HepG2 (cell line): ENCODE data around the gene SERPINB1. TPM values are rescaled to one million over a fixed set of nuclear protein-coding genes. Genes with fewer than 3 reads are reported as not detected.
A peak's percentile ranks its signal among the peaks of the same experiment; 100 is the strongest.

Source experiments
- ARHGAP35 ChIP-seq: sonication (generic); formaldehyde crosslinking; IDR thresholded peaks from 2 replicates; pipeline ENCODE4 v1.9.0; 2022; ENCODE audit warnings: mild to moderate bottlenecking, inconsistent platforms, moderate library complexity, missing genetic modification reagents, borderline replicate concordance
- FOSL2 ChIP-seq: sonication (generic); formaldehyde crosslinking; IDR thresholded peaks from 2 replicates; pipeline ENCODE4 v1.4.0; 2020; ENCODE audit warnings: missing genetic modification reagents
- HNRNPUL1 ChIP-seq: fragments of 200-400 bp; formaldehyde crosslinking; IDR thresholded peaks from 2 replicates; pipeline ENCODE4 v1.6.1; 2017; ENCODE audit warnings: low read depth, mild to moderate bottlenecking, low read length, moderate library complexity
- NR3C1 ChIP-seq: sonication (generic); formaldehyde crosslinking; IDR thresholded peaks from 2 replicates; pipeline ENCODE4 v1.4.0; 2020; ENCODE audit warnings: missing genetic modification reagents
- PCBP1 ChIP-seq: fragments of 200-400 bp; formaldehyde crosslinking; IDR thresholded peaks from 2 replicates; pipeline ENCODE4 v1.6.1; 2017; ENCODE audit warnings: mild to moderate bottlenecking, low read depth, low read length, borderline replicate concordance
- POLR2A ChIP-seq, 2 experiments: IDR thresholded peaks; 2 replicates each; pipeline ENCODE4 v1.6.1; 2011; ENCODE audit warnings: low read depth in 2 of 2, low read length in 2 of 2, mild to moderate bottlenecking in 1 of 2, moderate library complexity in 1 of 2; ENCODE audit not compliant: insufficient read depth in 1 of 2
- POLR2G ChIP-seq: fragments of 200-400 bp; formaldehyde crosslinking; IDR thresholded peaks from 2 replicates; pipeline ENCODE4 v1.6.1; 2018; ENCODE audit warnings: mild to moderate bottlenecking, low read depth, low read length, moderate library complexity
- ZBTB8A ChIP-seq: sonication (generic); formaldehyde crosslinking; IDR thresholded peaks from 2 replicates; pipeline ENCODE4 v1.4.0; 2020; ENCODE audit warnings: mild to moderate bottlenecking, low read depth, missing genetic modification reagents, borderline replicate concordance
- ZFY ChIP-seq: sonication (generic); formaldehyde crosslinking; IDR thresholded peaks from 2 replicates; pipeline ENCODE4 v1.4.0; 2020; ENCODE audit warnings: missing genetic modification reagents
- ZNF101 ChIP-seq: sonication (generic); formaldehyde crosslinking; IDR thresholded peaks from 2 replicates; pipeline ENCODE4 v1.4.0; 2020; ENCODE audit warnings: mild to moderate bottlenecking, low read depth, missing genetic modification reagents, borderline replicate concordance
- ZNF234 ChIP-seq: sonication (generic); formaldehyde crosslinking; conservative IDR thresholded peaks from 2 replicates; pipeline ENCODE4 v1.5.1; 2020; ENCODE audit warnings: mild to moderate bottlenecking, missing genetic modification reagents
- ZNF326 ChIP-seq: sonication (generic); formaldehyde crosslinking; IDR thresholded peaks from 2 replicates; pipeline ENCODE4 v1.4.0; 2020; ENCODE audit warnings: missing genetic modification reagents, borderline replicate concordance
- ZNF331 ChIP-seq: sonication (generic); formaldehyde crosslinking; IDR thresholded peaks from 2 replicates; pipeline ENCODE4 v1.4.0; 2020; ENCODE audit warnings: missing genetic modification reagents
- ZNF598 ChIP-seq: sonication (generic); formaldehyde crosslinking; IDR thresholded peaks from 2 replicates; pipeline ENCODE4 v1.5.1; 2020; ENCODE audit warnings: mild to moderate bottlenecking, missing genetic modification reagents, borderline replicate concordance
- ZNF614 ChIP-seq: IDR thresholded peaks from 2 replicates; pipeline ENCODE4 v1.6.1; 2018; ENCODE audit warnings: missing biosample characterization, missing genetic modification reagents, inconsistent platforms, borderline replicate concordance
- ZSCAN30 ChIP-seq: sonication (generic); formaldehyde crosslinking; IDR thresholded peaks from 2 replicates; pipeline ENCODE4 v1.5.0; 2020; ENCODE audit warnings: mild to moderate bottlenecking, missing genetic modification reagents
- ZSCAN9 ChIP-seq: IDR thresholded peaks from 2 replicates; pipeline ENCODE4 v1.6.1; 2016; ENCODE audit warnings: borderline replicate concordance
- polyA plus RNA-seq, 8 experiments: library from polyadenylated mRNA; depleted of rRNA in 3 of 8; stranded (reverse) in 7 of 8; unstranded in 1 of 8; fragments of >200 nt; fragmentation: Illumina TruSeq in 4 of 8; extraction: Trizol in 4 of 8; gene quantifications; 2 replicates each; pipeline versions ENCODE4 v1.2.1 to v1.2.3, GENCODE V29; 2011 to 2016; ENCODE audit warnings: low read depth in 4 of 8, missing spikeins in 1 of 8, mixed read lengths in 1 of 8; ENCODE audit not compliant: insufficient read depth in 1 of 8
- total RNA-seq, 5 experiments: library from RNA; depleted of rRNA; stranded (reverse); fragments of >200 nt; fragmentation: Illumina TruSeq; extraction: Trizol; gene quantifications; 2 replicates each; pipeline ENCODE4 v1.2.3, GENCODE V29; 2016; ENCODE audit warnings: low read depth in 1 of 5
- TF ChIP-seq, protein P1 (sequence below): sonication (generic); formaldehyde crosslinking; conservative IDR thresholded peaks from 2 replicates; pipeline ENCODE4 v1.4.0; 2020; ENCODE audit warnings: missing genetic modification reagents
- TF ChIP-seq, protein P2 (sequence below): sonication (generic); formaldehyde crosslinking; IDR thresholded peaks from 2 replicates; pipeline ENCODE4 v1.4.0; 2020; ENCODE audit warnings: missing genetic modification reagents
- TF ChIP-seq, protein P3 (sequence below): IDR thresholded peaks from 2 replicates; pipeline ENCODE4 v1.6.1; 2016
- TF ChIP-seq, protein P4 (sequence below): sonication (generic); formaldehyde crosslinking; IDR thresholded peaks from 2 replicates; pipeline ENCODE4 v1.4.0; 2020; ENCODE audit warnings: missing genetic modification reagents
- TF ChIP-seq, protein P5 (sequence below): sonication (generic); formaldehyde crosslinking; IDR thresholded peaks from 2 replicates; pipeline ENCODE4 v1.8.0; 2022; ENCODE audit warnings: mild to moderate bottlenecking, missing genetic modification reagents, borderline replicate concordance

Gene SERPINB1
- total and polyA plus RNA-seq, 2 of the 13 experiments (the other 11 are each of a cell fraction or from before 2014, with no cell fraction given) = 41.4 to 60.5 TPM

DNA sequence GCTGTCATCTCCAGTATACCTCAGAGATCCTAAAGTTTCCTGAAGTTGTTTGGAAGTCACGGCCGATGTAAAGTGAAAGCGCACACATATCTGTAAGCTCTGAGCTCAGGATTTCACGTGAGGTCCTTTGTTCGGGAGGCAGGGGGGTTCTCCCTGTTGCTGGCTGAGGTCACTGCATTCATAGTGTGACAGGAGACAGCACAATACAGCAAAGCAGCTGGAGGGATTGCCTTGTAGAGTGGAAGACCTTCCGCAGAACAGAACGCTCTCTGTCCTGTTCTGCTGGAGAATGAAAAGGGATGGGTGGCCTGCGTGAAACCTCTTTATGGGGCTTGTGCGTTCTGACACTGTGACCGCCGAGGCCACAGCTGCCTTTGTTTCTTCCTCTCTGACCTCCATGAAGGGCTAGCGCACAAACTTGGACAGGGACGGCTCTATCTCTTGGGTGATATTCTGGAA, 13.4 kb upstream of the SERPINB1 start (continued):
- TF ChIP-seq, protein P1, sequence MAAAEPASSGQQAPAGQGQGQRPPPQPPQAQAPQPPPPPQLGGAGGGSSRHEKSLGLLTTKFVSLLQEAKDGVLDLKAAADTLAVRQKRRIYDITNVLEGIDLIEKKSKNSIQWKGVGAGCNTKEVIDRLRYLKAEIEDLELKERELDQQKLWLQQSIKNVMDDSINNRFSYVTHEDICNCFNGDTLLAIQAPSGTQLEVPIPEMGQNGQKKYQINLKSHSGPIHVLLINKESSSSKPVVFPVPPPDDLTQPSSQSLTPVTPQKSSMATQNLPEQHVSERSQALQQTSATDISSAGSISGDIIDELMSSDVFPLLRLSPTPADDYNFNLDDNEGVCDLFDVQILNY (CRISPR knock-in tag) = no peak
- TF ChIP-seq ZNF234 (no peak), ZNF331 (no peak), ZNF326 (CRISPR knock-in tag) (no peak), ZNF614 (CRISPR knock-in tag) (no peak), FOSL2 (0 out of 2 replicates have a peak, but pooled peaks have one; percentile 2), HNRNPUL1 (no peak), ZBTB8A (CRISPR knock-in tag) (no peak), ZNF598 (no peak), NR3C1 (CRISPR knock-in tag) (no peak), PCBP1 (no peak), ZFY (CRISPR knock-in tag) (no peak), ZNF101 (CRISPR knock-in tag) (no peak), ZSCAN30 (no peak), POLR2A (IDR thresholded peaks at IDR 0.05; ENCODE audit: insufficient read depth in 1 of 2, low read depth in 2 of 2, low read length in 2 of 2) (no peak), POLR2G (no peak), ARHGAP35 (no peak), ZSCAN9 (no peak)
- TF ChIP-seq, protein P2, sequence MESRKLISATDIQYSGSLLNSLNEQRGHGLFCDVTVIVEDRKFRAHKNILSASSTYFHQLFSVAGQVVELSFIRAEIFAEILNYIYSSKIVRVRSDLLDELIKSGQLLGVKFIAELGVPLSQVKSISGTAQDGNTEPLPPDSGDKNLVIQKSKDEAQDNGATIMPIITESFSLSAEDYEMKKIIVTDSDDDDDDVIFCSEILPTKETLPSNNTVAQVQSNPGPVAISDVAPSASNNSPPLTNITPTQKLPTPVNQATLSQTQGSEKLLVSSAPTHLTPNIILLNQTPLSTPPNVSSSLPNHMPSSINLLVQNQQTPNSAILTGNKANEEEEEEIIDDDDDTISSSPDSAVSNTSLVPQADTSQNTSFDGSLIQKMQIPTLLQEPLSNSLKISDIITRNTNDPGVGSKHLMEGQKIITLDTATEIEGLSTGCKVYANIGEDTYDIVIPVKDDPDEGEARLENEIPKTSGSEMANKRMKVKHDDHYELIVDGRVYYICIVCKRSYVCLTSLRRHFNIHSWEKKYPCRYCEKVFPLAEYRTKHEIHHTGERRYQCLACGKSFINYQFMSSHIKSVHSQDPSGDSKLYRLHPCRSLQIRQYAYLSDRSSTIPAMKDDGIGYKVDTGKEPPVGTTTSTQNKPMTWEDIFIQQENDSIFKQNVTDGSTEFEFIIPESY (CRISPR knock-in tag) = no peak
- TF ChIP-seq, protein P3, sequence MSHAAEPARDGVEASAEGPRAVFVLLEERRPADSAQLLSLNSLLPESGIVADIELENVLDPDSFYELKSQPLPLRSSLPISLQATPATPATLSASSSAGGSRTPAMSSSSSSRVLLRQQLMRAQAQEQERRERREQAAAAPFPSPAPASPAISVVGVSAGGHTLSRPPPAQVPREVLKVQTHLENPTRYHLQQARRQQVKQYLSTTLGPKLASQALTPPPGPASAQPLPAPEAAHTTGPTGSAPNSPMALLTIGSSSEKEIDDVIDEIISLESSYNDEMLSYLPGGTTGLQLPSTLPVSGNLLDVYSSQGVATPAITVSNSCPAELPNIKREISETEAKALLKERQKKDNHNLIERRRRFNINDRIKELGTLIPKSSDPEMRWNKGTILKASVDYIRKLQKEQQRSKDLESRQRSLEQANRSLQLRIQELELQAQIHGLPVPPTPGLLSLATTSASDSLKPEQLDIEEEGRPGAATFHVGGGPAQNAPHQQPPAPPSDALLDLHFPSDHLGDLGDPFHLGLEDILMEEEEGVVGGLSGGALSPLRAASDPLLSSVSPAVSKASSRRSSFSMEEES (CRISPR knock-in tag) = no peak
- TF ChIP-seq, protein P4, sequence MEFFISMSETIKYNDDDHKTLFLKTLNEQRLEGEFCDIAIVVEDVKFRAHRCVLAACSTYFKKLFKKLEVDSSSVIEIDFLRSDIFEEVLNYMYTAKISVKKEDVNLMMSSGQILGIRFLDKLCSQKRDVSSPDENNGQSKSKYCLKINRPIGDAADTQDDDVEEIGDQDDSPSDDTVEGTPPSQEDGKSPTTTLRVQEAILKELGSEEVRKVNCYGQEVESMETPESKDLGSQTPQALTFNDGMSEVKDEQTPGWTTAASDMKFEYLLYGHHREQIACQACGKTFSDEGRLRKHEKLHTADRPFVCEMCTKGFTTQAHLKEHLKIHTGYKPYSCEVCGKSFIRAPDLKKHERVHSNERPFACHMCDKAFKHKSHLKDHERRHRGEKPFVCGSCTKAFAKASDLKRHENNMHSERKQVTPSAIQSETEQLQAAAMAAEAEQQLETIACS (CRISPR knock-in tag) = no peak
- TF ChIP-seq, protein P5, sequence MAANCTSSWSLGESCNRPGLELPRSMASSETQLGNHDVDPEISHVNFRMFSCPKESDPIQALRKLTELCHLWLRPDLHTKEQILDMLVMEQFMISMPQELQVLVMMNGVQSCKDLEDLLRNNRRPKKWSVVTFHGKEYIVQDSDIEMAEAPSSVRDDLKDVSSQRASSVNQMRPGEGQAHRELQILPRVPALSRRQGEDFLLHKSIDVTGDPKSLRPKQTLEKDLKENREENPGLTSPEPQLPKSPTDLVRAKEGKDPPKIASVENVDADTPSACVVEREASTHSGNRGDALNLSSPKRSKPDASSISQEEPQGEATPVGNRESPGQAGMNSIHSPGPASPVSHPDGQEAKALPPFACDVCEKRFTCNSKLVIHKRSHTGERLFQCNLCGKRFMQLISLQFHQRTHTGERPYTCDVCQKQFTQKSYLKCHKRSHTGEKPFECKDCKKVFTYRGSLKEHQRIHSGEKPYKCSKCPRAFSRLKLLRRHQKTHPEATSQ (CRISPR knock-in tag) = no peak
